Activated CD8-positive, alpha-beta memory T cell treated with anti-CD3 and anti-CD28 coated beads, Interleukin-2, amount 50 U/mL, for 4 hours (primary cell): ENCODE data around the gene ATF6.
"Not testable (repeated sequence)": the region's sequence is repeated elsewhere in the genome, so short reads cannot be mapped to it uniquely, and the experiment has no call there.

Experiments
- DNase-seq: peaks from one replicate; pipeline ENCODE4 v3.0.0-alpha.2; 2020

ATF6 gene

GRCh38 chr1:161766102-161766981 is at the start of gene ATF6:
TSS of gene ATF6 (plus strand) at chr1:161766320. CDS start at chr1:161766361, 41 bp downstream.
- DNase-seq, result peak; percentile 76

- no peak for DNase-seq
Measured at GRCh38 chr1:161718559-161719324, 47.4 kb upstream of the ATF6 start.

- DNase-seq, result no peak
Measured at GRCh38 chr1:161719325-161719611, 46.9 kb upstream of the ATF6 start.

- DNase-seq, result no peak
Measured at GRCh38 chr1:161720422-161720821, 45.7 kb upstream of the ATF6 start.

- DNase-seq, result no peak
Measured at GRCh38 chr1:161720956-161721737, 45.0 kb upstream of the ATF6 start, which contains the start of gene FCRLB. TSS of gene FCRLB (plus strand) at chr1:161721544. CDS start at chr1:161722673, 1,129 bp downstream.

GRCh38 chr1:161721738-161722343 is 44.3 kb upstream of the ATF6 start:
- DNase-seq, result no peak

- no peak for DNase-seq
Measured at GRCh38 chr1:161722406-161722805, 43.7 kb upstream of the ATF6 start.

- DNase-seq, result no peak
Measured at GRCh38 chr1:161723459-161724141, 42.5 kb upstream of the ATF6 start.

GRCh38 chr1:161725258-161725907 is 40.7 kb upstream of the ATF6 start:
- not testable (repeated sequence) for DNase-seq

- DNase-seq, result peak; percentile 41
Measured at GRCh38 chr1:161725908-161726472, 40.1 kb upstream of the ATF6 start.

- peak; percentile 66 for DNase-seq
Measured at GRCh38 chr1:161726473-161727255, 39.5 kb upstream of the ATF6 start.

GRCh38 chr1:161727256-161727924 is 38.7 kb upstream of the ATF6 start:
- no peak for DNase-seq

- no peak for DNase-seq
Measured at GRCh38 chr1:161728376-161729226, 37.5 kb upstream of the ATF6 start.

GRCh38 chr1:161730050-161730564 is 36.0 kb upstream of the ATF6 start:
- DNase-seq, result peak; percentile 38

GRCh38 chr1:161731241-161731640 is 34.9 kb upstream of the ATF6 start:
- no peak for DNase-seq

- DNase-seq, result no peak
Measured at GRCh38 chr1:161731981-161732718, 34.0 kb upstream of the ATF6 start.

- DNase-seq, result no peak
Measured at GRCh38 chr1:161733526-161733925, 32.6 kb upstream of the ATF6 start.

GRCh38 chr1:161735837-161736236 is 30.3 kb upstream of the ATF6 start:
- DNase-seq, result no peak
